Neural cell (in vitro differentiated cells): ENCODE results near the gene HSPA1A.

ENCODE experiments used
- EP300 ChIP-seq: fragments of 450-650 bp; conservative IDR thresholded peaks from 2 replicates; pipeline ENCODE4 v1.6.1; 2014; ENCODE audit warnings: antibody characterized with exemption, mild to moderate bottlenecking, moderate library complexity; ENCODE audit not compliant: poor library complexity, severe bottlenecking
- EZH2 ChIP-seq: fragments of 200-600, 300-800 bp; shearing (Covaris generic), sonication (generic); IDR thresholded peaks from 2 replicates; pipeline ENCODE4 v1.6.1; 2014; ENCODE audit warnings: antibody characterized with exemption, low read length, borderline replicate concordance, mild to moderate bottlenecking; ENCODE audit not compliant: insufficient read depth, poor library complexity, severe bottlenecking
- MXI1 ChIP-seq: fragments of 450-650 bp; conservative IDR thresholded peaks from 2 replicates; pipeline ENCODE4 v1.6.1; 2014; ENCODE audit warnings: antibody characterized with exemption, mild to moderate bottlenecking; ENCODE audit not compliant: poor library complexity, severe bottlenecking
- POLR2AphosphoS5 ChIP-seq: IDR thresholded peaks from 2 replicates; pipeline ENCODE4 v1.6.1; 2012
- RAD21 ChIP-seq: fragments of 450-650 bp; conservative IDR thresholded peaks from 2 replicates; pipeline ENCODE4 v1.6.1; 2014; ENCODE audit warnings: antibody characterized with exemption, mild to moderate bottlenecking, moderate library complexity
- SMC3 ChIP-seq: fragments of 450-650 bp; conservative IDR thresholded peaks from 2 replicates; pipeline ENCODE4 v1.6.1; 2014; ENCODE audit warnings: antibody characterized with exemption, mild to moderate bottlenecking, moderate library complexity; ENCODE audit not compliant: poor library complexity
- TAF1 ChIP-seq: IDR thresholded peaks from 2 replicates; pipeline ENCODE4 v1.6.1; 2012; ENCODE audit warnings: low read depth
- TF ChIP-seq, protein P1 (sequence below): fragments of 450-650 bp; IDR thresholded peaks from 2 replicates; pipeline ENCODE4 v1.5.1; 2014; ENCODE audit warnings: antibody characterized with exemption, mild to moderate bottlenecking, moderate library complexity; ENCODE audit not compliant: poor library complexity, severe bottlenecking
- TF ChIP-seq, protein P2 (sequence below): IDR thresholded peaks from 2 replicates; pipeline ENCODE4 v1.6.1; 2012; ENCODE audit warnings: borderline replicate concordance

DNA sequence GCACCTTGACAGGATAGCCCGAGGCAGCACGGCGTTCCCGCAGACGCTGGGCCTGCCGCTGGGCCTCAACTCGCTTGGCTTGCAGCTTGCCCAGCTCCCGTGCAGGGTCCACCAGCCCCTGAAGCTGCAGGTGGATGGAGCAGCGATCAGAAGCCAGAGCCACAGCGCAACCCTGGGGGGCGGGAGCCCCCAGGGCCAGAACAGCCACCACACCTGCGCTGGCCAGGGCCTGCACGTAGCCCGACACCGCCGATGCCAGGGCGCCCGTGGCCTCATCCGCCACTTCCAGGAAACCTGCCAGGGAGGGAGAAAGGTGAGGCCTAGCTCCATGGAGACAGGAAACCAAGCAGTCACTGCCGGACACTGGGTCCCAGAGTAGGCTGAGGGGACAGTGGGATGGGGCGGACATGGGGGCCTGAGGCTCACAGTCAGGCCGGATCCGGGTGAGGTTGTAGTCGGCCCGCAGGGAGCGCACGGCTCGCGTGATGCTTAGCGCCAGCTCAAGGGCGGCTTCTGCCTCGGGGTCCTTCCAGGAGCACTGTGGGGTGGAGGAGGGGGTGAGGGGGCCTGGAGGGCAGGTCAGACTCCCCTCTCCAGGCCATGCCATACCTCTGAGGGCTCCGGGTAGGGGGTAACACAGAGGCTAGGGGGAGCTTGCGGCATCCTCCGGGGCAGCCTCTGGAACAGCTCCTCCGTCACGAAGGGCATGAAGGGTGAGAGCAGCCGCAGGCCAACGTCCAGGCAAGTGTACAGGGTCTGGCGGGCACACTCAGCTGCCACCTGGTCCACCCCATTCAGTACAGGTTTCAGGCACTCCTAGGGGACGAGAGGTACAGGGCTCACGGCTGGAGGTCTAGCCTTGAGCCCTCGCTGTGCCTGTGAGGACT lies 36.1 kb upstream of the HSPA1A start:
- TF ChIP-seq, protein P1, sequence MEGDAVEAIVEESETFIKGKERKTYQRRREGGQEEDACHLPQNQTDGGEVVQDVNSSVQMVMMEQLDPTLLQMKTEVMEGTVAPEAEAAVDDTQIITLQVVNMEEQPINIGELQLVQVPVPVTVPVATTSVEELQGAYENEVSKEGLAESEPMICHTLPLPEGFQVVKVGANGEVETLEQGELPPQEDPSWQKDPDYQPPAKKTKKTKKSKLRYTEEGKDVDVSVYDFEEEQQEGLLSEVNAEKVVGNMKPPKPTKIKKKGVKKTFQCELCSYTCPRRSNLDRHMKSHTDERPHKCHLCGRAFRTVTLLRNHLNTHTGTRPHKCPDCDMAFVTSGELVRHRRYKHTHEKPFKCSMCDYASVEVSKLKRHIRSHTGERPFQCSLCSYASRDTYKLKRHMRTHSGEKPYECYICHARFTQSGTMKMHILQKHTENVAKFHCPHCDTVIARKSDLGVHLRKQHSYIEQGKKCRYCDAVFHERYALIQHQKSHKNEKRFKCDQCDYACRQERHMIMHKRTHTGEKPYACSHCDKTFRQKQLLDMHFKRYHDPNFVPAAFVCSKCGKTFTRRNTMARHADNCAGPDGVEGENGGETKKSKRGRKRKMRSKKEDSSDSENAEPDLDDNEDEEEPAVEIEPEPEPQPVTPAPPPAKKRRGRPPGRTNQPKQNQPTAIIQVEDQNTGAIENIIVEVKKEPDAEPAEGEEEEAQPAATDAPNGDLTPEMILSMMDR, result no peak
- TF ChIP-seq EZH2, result no peak
- TF ChIP-seq, protein P2, sequence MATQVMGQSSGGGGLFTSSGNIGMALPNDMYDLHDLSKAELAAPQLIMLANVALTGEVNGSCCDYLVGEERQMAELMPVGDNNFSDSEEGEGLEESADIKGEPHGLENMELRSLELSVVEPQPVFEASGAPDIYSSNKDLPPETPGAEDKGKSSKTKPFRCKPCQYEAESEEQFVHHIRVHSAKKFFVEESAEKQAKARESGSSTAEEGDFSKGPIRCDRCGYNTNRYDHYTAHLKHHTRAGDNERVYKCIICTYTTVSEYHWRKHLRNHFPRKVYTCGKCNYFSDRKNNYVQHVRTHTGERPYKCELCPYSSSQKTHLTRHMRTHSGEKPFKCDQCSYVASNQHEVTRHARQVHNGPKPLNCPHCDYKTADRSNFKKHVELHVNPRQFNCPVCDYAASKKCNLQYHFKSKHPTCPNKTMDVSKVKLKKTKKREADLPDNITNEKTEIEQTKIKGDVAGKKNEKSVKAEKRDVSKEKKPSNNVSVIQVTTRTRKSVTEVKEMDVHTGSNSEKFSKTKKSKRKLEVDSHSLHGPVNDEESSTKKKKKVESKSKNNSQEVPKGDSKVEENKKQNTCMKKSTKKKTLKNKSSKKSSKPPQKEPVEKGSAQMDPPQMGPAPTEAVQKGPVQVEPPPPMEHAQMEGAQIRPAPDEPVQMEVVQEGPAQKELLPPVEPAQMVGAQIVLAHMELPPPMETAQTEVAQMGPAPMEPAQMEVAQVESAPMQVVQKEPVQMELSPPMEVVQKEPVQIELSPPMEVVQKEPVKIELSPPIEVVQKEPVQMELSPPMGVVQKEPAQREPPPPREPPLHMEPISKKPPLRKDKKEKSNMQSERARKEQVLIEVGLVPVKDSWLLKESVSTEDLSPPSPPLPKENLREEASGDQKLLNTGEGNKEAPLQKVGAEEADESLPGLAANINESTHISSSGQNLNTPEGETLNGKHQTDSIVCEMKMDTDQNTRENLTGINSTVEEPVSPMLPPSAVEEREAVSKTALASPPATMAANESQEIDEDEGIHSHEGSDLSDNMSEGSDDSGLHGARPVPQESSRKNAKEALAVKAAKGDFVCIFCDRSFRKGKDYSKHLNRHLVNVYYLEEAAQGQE, result no peak
- TF ChIP-seq RAD21, result no peak
- TF ChIP-seq MXI1, result no peak
- no peak for TF ChIP-seq POLR2AphosphoS5
- TF ChIP-seq EP300, result no peak
- TF ChIP-seq SMC3, result no peak
- TF ChIP-seq TAF1, result no peak
